Subcutaneous abdominal adipose tissue (tissue), 5 donors: ENCODE data around the gene DNAJC27.

ENCODE experiments used
- H3K27ac ChIP-seq: one replicate; pipeline ENCODE4 v1.7.0; 2013; ENCODE audit warnings: low read depth, mild to moderate bottlenecking, inconsistent platforms, low read length, moderate library complexity
- H3K27me3 ChIP-seq, 5 donors: one replicate each; pipeline ENCODE4 v1.7.0; 2013; ENCODE audit warnings: low read length in 5 of 5, inconsistent platforms in 1 of 5; ENCODE audit not compliant: control insufficient read depth in 5 of 5, insufficient read depth in 4 of 5
- H3K36me3 ChIP-seq, 5 donors: one replicate each; pipeline ENCODE4 v1.7.0; 2013; ENCODE audit warnings: low read length in 5 of 5; ENCODE audit not compliant: control insufficient read depth in 5 of 5, insufficient read depth in 5 of 5
- H3K4me1 ChIP-seq, 5 donors: one replicate each; pipeline ENCODE4 v1.7.0; 2013; ENCODE audit warnings: low read length in 5 of 5, mild to moderate bottlenecking in 3 of 5, moderate library complexity in 1 of 5; ENCODE audit not compliant: control insufficient read depth in 5 of 5, insufficient read depth in 5 of 5
- H3K4me3 ChIP-seq, 5 donors: one replicate each; pipeline ENCODE4 v1.7.0; 2013; ENCODE audit warnings: low read length in 5 of 5, low read depth in 1 of 5
- H3K9ac ChIP-seq, 5 donors: one replicate each; pipeline ENCODE4 v1.7.0; 2013; ENCODE audit warnings: low read length in 5 of 5, mild to moderate bottlenecking in 4 of 5, moderate library complexity in 3 of 5
- H3K9me3 ChIP-seq, 5 donors: one replicate each; pipeline ENCODE4 v1.7.0; 2013; ENCODE audit warnings: low read length in 5 of 5; ENCODE audit not compliant: control insufficient read depth in 5 of 5
- donor health status: healthy.
- donor health status: healthy.
- donor health status: healthy.
- donor health status: healthy.
- donor health status: healthy.

DNAJC27 gene

DNA sequence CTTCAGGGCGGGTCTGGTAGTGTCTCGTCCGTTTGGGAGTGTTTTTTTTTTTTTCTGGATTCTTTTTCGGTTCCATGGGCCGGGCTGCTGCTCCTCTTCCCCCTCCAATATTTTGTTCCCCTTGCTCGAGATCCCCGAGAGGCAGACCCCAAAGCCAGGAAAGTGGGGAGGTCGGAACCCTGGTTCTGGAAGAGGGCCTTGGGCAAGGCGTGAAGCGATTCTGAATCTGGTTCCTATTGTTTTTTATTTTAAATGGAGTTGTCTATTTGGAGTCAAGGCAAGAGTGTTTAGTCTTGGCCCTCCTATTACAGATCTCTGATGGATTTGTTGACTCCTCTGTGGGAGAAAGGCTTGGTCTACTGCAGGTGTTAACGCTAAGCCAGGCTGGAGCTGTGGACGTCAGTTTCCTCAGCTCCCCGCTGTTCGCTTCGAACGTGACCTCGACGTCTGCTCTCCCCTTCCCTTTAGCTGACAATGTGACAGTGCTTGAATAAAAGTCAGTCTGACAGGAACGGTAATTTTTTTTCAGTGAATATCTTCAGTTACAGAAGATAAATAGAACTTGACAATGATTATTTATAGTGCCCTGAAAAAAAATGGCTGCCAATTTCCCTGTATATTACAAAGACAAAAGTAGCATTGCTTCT is 683 bp upstream of the DNAJC27 start:
- Histone ChIP-seq H3K4me3 (peak overlapping the region; percentile 78 to 95 (median 87)), H3K27me3 (no peaks in the 10 kb centered on the region), H3K36me3 (no peaks in the 10 kb centered on the region)

GRCh38 chr2:24971286-24971535 is 544 bp downstream of the DNAJC27 start:
- H3K9me3 ChIP-seq: no peaks in the 10 kb centered on the region
- peaks cover 5 to 9% (median 7%) of the 10 kb centered on the region in 5 donors for H3K36me3 ChIP-seq
- H3K4me3 ChIP-seq: peak overlapping the region; percentile 78 to 95 (median 91)
- H3K27ac ChIP-seq: peak overlapping the region; percentile 100
- no peaks in the 10 kb centered on the region for H3K27me3 ChIP-seq
- H3K9ac ChIP-seq: peak overlapping the region; percentile 87 to 100 (median 99)
- H3K4me1 ChIP-seq: peaks cover 0 to 16% (median 15%) of the 10 kb centered on the region in 5 donors

More for the DNA sequence above, 683 bp upstream of the DNAJC27 start:
- Histone ChIP-seq H3K9ac (peak overlapping the region; percentile 88 to 100 (median 100)), H3K27ac (peak overlapping the region; percentile 100), H3K9me3 (no peaks in the 10 kb centered on the region), H3K4me1 (peaks cover 0 to 16% (median 15%) of the 10 kb centered on the region in 5 donors)

GRCh38 chr2:24970483-24971285 is 1.1 kb downstream of the DNAJC27 start:
- Histone ChIP-seq H3K9me3 (no peaks in the 10 kb centered on the region), H3K27me3 (no peaks in the 10 kb centered on the region), H3K4me1 (peaks cover 0 to 16% (median 15%) of the 10 kb centered on the region in 5 donors), H3K36me3 (peaks cover 10 to 14% (median 12%) of the 10 kb centered on the region in 5 donors), H3K4me3 (peak overlapping the region; percentile 78 to 95 (median 91)), H3K27ac (peak overlapping the region; percentile 100), H3K9ac (peak overlapping the region; percentile 87 to 100 (median 99))

GRCh38 chr2:24969784-24970183 is 2.0 kb downstream of the DNAJC27 start:
- Histone ChIP-seq H3K36me3 (peaks cover 12 to 15% (median 13%) of the 10 kb centered on the region in 5 donors), H3K27ac (no peak overlapping the region), H3K4me3 (no peak overlapping the region), H3K27me3 (no peaks in the 10 kb centered on the region), H3K9ac (no peak overlapping the region), H3K4me1 (peaks cover 0 to 16% (median 15%) of the 10 kb centered on the region in 5 donors), H3K9me3 (no peaks in the 10 kb centered on the region)

GRCh38 chr2:24961903-24962302 is 9.9 kb downstream of the DNAJC27 start:
- H3K27me3 ChIP-seq: no peaks in the 10 kb centered on the region
- H3K4me3 ChIP-seq: no peak overlapping the region
- no peaks in the 10 kb centered on the region for H3K9me3 ChIP-seq
- peaks cover 37 to 60% (median 42%) of the 10 kb centered on the region in 5 donors for H3K36me3 ChIP-seq
- H3K9ac ChIP-seq: no peak overlapping the region
- H3K4me1 ChIP-seq: peaks cover 0 to 35% (median 9%) of the 10 kb centered on the region in 5 donors
- H3K27ac ChIP-seq: no peak overlapping the region

- Histone ChIP-seq H3K9me3 (peaks cover 0 to 11% (median 7%) of the 10 kb centered on the region in 5 donors), H3K27ac (no peak overlapping the region), H3K9ac (no peak overlapping the region), H3K4me3 (no peak overlapping the region), H3K4me1 (peaks cover 0 to 36% (median 9%) of the 10 kb centered on the region in 5 donors), H3K27me3 (no peaks in the 10 kb centered on the region), H3K36me3 (peaks cover 40 to 68% (median 51%) of the 10 kb centered on the region in 5 donors)
Observed at GRCh38 chr2:24959761-24960160, 12.0 kb downstream of the DNAJC27 start.

DNA sequence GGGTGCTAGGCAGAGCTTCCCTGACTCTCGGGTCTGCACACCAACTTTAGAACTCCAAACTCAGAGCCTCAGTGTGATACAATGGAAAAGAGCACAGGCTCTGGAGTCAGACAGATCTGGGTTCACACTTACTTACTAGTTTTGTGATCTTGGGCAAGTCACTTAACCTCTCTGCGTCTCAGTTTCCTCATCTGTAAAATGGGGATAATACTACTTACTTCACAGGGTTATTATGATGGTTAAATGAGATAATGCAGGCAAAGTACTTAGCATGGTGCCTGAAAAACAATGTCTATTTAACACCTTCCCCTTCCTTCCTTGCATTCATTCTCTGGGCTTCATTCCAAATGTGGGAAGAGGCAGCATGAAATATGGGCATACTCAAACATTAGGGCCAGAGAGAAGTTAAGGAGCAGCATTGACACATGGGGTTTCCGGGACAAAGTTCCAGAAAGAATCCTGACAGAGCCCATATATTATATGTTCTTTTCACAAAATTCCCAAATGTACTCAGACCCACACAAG is 13.3 kb downstream of the DNAJC27 start:
- Histone ChIP-seq H3K36me3 (peaks cover 41 to 75% (median 56%) of the 10 kb centered on the region in 5 donors), H3K27me3 (no peaks in the 10 kb centered on the region), H3K9me3 (peaks cover 0 to 11% (median 7%) of the 10 kb centered on the region in 5 donors), H3K27ac (no peak overlapping the region), H3K4me1 (peaks cover 0 to 36% (median 9%) of the 10 kb centered on the region in 5 donors), H3K9ac (no peak overlapping the region), H3K4me3 (no peak overlapping the region)

DNA sequence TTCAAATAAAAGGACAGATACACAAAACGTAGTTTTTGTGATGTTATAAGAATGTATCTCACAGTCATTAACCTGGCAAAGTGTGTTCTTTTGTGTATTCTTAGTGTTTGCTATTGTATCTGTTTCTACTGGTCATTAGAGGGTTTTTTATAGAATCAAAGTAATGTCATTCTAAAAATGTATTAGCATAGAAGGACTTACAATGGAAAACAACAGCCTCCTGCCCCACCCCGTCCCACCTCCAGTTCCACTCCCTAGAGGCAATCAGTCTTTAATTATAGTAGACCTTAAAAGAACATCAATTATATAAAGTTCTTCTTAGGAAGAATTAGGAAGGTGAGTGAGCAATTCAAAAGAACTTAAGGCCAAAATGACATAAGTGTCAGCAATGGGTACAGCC is 13.8 kb downstream of the DNAJC27 start:
- Histone ChIP-seq H3K4me3 (no peak overlapping the region), H3K9ac (no peak overlapping the region), H3K9me3 (peaks cover 0 to 11% (median 7%) of the 10 kb centered on the region in 5 donors), H3K4me1 (peaks cover 0 to 36% (median 9%) of the 10 kb centered on the region in 5 donors), H3K27ac (no peak overlapping the region), H3K27me3 (no peaks in the 10 kb centered on the region), H3K36me3 (peaks cover 39 to 71% (median 56%) of the 10 kb centered on the region in 5 donors)

GRCh38 chr2:24957221-24957620 is 14.5 kb downstream of the DNAJC27 start:
- Histone ChIP-seq H3K27ac (no peak overlapping the region), H3K36me3 (peaks cover 39 to 73% (median 57%) of the 10 kb centered on the region in 5 donors), H3K27me3 (no peaks in the 10 kb centered on the region), H3K9ac (no peak overlapping the region), H3K4me1 (peaks cover 0 to 36% (median 9%) of the 10 kb centered on the region in 5 donors), H3K9me3 (peaks cover 0 to 11% (median 7%) of the 10 kb centered on the region in 5 donors), H3K4me3 (no peak overlapping the region)

- H3K4me3 ChIP-seq: no peak overlapping the region
- no peak overlapping the region for H3K27ac ChIP-seq
- no peaks in the 10 kb centered on the region for H3K27me3 ChIP-seq
- H3K9ac ChIP-seq: no peak overlapping the region
- H3K36me3 ChIP-seq: peaks cover 45 to 75% (median 55%) of the 10 kb centered on the region in 5 donors
- H3K9me3 ChIP-seq: peaks cover 0 to 11% (median 7%) of the 10 kb centered on the region in 5 donors
- H3K4me1 ChIP-seq: peaks cover 0 to 36% (median 9%) of the 10 kb centered on the region in 5 donors
Observed at GRCh38 chr2:24955921-24956320, 15.8 kb downstream of the DNAJC27 start.
